ENCODE data around the gene CFAP46. TPM values are rescaled to one million over a fixed set of nuclear protein-coding genes. Genes with fewer than 3 reads are reported as not detected.

Gene CFAP46
- total and polyA plus RNA-seq, 12 donors = 0.15 to 5.5 (median 1.1) TPM; not detected in 3

GRCh38 chr10:132787495-132788179, 154.7 kb downstream of the CFAP46 start:
- intact Hi-C loops (cut with DNase I) = no loop called here
- Histone ChIP-seq H3K9me3 (replicated peaks in 1 of 3) (no peaks in the 10 kb centered on the region), H3K4me3 (no peak overlapping the region), H3K36me3 (replicated peaks in 1 of 2) (peaks cover 0 to 3% of the 10 kb centered on the region in 2 donors), H3K27me3 (peaks cover 58% of the 10 kb centered on the region), H3K4me1 (replicated peaks in 1 of 2) (peaks cover 0 to 10% of the 10 kb centered on the region in 2 donors), H3K27ac (no peak overlapping the region)
- TF ChIP-seq CTCF (IDR thresholded peaks at IDR 0.05) (no peak), POLR2A (IDR thresholded peaks at IDR 0.05) (no peak)
- WGBS, 4 donors = 1 to 3% (median 2%) methylated on average over 5 to 80 of the region's 80 CpGs
- no peak for DNase-seq

- TF ChIP-seq POLR2A (IDR thresholded peaks at IDR 0.05) (no peak), CTCF (IDR thresholded peaks at IDR 0.05) (no peak)
- H3K36me3 ChIP-seq (replicated peaks in 1 of 2) = peaks cover 0 to 10% of the 10 kb centered on the region in 2 donors
- 0 to 3% (median 3%) methylated on average over 14 to 80 of the region's 80 CpGs; no CpG with 5 or more reads in 1 of the 4 donors for WGBS, 4 donors
- no peak overlapping the region for H3K4me3 ChIP-seq
- H3K27ac ChIP-seq = no peak overlapping the region
- peaks cover 58% of the 10 kb centered on the region for H3K27me3 ChIP-seq
- no peaks in the 10 kb centered on the region for H3K9me3 ChIP-seq (replicated peaks in 1 of 3)
- H3K4me1 ChIP-seq (replicated peaks in 1 of 2) = peaks cover 0 to 10% of the 10 kb centered on the region in 2 donors
- intact Hi-C loops (cut with DNase I) = no loop called here
- no peak for DNase-seq
These were observed 155.4 kb downstream of the CFAP46 start for GRCh38 chr10:132786884-132787494.

- 2 to 8% (median 5%) methylated on average over 9 to 58 of the region's 58 CpGs for WGBS, 4 donors
- TF ChIP-seq CTCF (IDR thresholded peaks at IDR 0.05) (no peak), POLR2A (IDR thresholded peaks at IDR 0.05) (no peak)
- peaks cover 0 to 15% of the 10 kb centered on the region in 2 donors for H3K36me3 ChIP-seq (replicated peaks in 1 of 2)
- H3K27me3 ChIP-seq = peaks cover 58% of the 10 kb centered on the region
- no peak overlapping the region for H3K4me3 ChIP-seq
- no peak overlapping the region for H3K27ac ChIP-seq
- H3K4me1 ChIP-seq (replicated peaks in 1 of 2) = peaks cover 0 to 10% of the 10 kb centered on the region in 2 donors
- no peak for DNase-seq
- H3K9me3 ChIP-seq (replicated peaks in 1 of 3) = no peaks in the 10 kb centered on the region
- intact Hi-C loops (cut with DNase I) = no loop called here
These were observed 155.9 kb downstream of the CFAP46 start for GRCh38 chr10:132786476-132786883.

- peaks cover 0 to 10% of the 10 kb centered on the region in 2 donors for H3K4me1 ChIP-seq (replicated peaks in 1 of 2)
- peaks cover 0 to 19% of the 10 kb centered on the region in 2 donors for H3K36me3 ChIP-seq (replicated peaks in 1 of 2)
- H3K4me3 ChIP-seq = no peak within 1 kb of the TSS
- DNase-seq = no peak
- no peaks in the 10 kb centered on the region for H3K9me3 ChIP-seq (replicated peaks in 1 of 3)
- H3K27ac ChIP-seq = no peak within 1 kb of the TSS
- TF ChIP-seq CTCF (IDR thresholded peaks at IDR 0.05) (no peak), POLR2A (IDR thresholded peaks at IDR 0.05) (no peak)
- intact Hi-C loops (cut with DNase I) = no loop called here
- WGBS, 4 donors = 1 to 10% (median 4%) methylated on average over 6 to 104 of the region's 119 CpGs
- peaks cover 58% of the 10 kb centered on the region for H3K27me3 ChIP-seq
These were observed 156.5 kb downstream of the CFAP46 start, which contains the start of gene NKX6-2 for GRCh38 chr10:132785723-132786475. TSS of gene NKX6-2 (minus strand) at chr10:132786147. CDS start at chr10:132785948, 199 bp downstream.

Measured in adrenal gland (tissue), 12 donors.